GM19397 (cell line): ENCODE measurements around the gene PLEKHB1.
"Not testable (repeated sequence)": the region's sequence is repeated elsewhere in the genome, so short reads cannot be mapped to it uniquely, and the experiment has no call there.

Source experiments
- ATAC-seq: cut with Tn5 transposase; IDR thresholded peaks from one replicate; pipeline ENCODE4 v1.9.1; 2021; ENCODE audit warnings: mild to moderate bottlenecking, moderate library complexity; ENCODE audit not compliant: unreplicated experiment

The PLEKHB1 gene

GRCh38 chr11:73667891-73668290 lies 21.5 kb downstream of the PLEKHB1 start:
- ATAC-seq: no peak

- ATAC-seq: no peak
Measured at GRCh38 chr11:73670808-73671207, 24.4 kb downstream of the PLEKHB1 start.

GRCh38 chr11:73671701-73672100 lies 25.3 kb downstream of the PLEKHB1 start:
- ATAC-seq: no peak

GRCh38 chr11:73676552-73676951 lies 30.2 kb downstream of the PLEKHB1 start:
- ATAC-seq: not testable (repeated sequence)

- ATAC-seq: no peak
Measured at GRCh38 chr11:73680687-73681086, 34.3 kb downstream of the PLEKHB1 start.

GRCh38 chr11:73693899-73694525 lies 47.6 kb downstream of the PLEKHB1 start:
- ATAC-seq: no peak

- no peak for ATAC-seq
Measured at GRCh38 chr11:73705053-73705452, 58.7 kb downstream of the PLEKHB1 start.

GRCh38 chr11:73710964-73711363 lies 64.6 kb downstream of the PLEKHB1 start:
- no peak for ATAC-seq
